ENCODE data around the gene MEGF11.
A peak's percentile ranks its signal among the peaks of the same experiment; 100 is the strongest.
"Not testable (repeated sequence)": the region's sequence is repeated elsewhere in the genome, so short reads cannot be mapped to it uniquely, and the experiment has no call there.

The MEGF11 gene

DNA sequence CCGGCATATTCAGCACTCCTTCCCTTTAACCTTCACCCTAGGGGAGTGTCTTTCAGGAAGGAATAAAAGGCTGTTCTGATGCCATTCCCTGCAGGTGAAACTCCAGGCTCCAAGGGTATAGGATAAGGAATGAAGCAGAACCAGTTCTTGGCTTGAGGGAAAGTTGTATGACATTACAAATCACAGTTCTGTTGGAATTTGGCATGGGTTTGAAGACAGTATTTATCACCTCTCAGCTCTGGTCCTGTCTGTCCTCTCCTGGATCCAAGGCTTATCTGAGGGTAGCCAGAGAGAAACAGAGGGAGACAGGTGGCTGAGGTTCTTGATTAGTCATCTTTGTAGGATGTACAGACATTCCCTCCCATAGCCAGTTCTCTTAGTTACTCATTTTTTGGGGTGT lies 347.2 kb downstream of the MEGF11 start:
- DNase-seq: no peak

DNA sequence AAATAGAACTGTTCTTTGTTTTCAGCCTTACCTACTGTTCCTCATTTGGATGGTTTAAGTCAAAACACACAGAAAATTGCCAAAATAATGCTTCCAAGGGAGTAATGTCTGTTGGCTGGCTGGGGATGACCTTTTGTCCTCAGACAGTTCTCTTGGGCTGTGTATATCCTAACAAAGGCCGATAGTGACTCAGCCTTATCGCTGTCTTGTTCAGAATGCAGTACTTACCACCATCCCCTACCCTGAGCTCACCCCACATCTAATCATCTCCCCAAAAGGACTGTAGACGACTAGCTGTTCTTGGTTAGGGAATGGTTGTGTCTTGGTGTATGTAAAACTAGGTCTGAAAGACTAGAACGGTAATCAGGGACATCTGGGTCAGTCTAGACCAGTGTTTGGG lies 349.2 kb downstream of the MEGF11 start:
- DNase-seq: no peak

DNA sequence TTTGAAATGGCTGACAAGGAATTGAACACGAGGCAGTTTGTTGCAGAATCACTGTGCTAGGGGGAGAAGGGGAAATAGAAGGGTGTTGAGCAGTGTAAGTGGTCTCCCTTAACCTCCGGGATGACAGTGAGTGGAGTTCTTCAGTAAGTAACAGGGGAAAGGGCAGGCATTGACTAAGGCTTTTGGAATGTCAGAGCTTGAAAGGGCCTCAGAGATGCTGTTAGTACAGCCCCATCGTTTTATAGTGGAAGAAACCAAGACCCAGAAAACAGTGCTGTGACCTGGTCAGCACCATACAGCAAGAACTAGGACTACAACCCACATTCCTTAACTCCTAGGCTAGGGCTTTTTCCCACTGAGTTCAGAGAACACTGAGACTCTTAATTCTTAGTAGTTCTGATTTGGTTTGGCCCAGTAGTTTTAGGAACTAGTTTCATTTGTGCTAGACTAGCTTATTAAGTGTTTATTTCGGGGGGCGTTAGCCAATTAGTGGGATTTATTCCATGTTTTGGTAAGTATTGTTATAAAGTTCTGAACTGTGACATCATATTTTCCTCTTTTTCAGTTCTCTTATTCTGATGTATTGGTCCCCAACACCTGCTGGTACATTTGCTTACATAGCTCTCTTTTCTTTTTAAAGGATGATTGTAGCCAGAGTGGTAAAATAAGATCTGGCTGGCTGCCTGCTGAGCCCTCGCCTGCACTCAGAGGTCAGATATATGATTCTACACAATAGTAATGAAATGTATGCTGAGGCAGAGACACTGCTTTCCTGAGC lies 350.1 kb downstream of the MEGF11 start:
- no peak for DNase-seq

DNA sequence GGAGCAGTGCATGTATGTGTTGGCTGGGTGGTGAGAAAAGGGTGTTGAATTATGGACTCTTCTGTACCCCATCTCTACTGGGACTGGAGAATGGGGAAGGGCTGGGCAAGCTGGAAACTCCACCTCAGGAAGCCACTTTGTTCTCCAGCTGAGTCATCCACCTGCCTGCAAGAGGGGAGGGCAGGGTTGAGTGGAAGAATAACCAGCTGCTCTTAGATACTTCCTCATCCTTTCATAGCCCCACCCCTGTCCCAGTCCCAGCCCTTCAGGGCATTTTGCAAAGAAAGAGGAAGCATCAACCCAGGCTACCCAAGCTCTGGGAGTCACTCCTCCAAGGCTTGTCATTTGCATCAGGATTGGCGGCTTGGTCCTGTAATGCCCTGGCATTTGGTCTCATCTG lies 351.2 kb downstream of the MEGF11 start:
- peak; percentile 42 for DNase-seq

DNA sequence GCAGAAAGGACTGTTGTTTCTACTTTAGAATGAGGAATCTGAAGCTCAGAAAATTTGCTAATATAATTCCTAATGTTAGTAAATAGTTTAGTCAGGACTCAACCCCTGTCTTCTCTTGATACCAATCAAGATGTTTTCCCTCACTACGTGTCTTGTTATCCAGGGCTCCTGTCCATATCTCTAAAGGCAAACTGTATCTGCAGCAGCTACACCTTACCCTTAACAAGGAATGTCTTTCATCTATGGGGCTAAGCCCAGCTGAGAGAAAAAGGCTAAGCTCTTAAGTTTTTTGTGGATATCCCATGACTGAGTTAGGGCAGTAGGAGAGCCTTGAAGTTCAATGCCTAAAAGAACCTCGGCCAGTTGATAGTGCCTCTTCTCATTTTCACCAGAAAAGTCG lies 351.7 kb downstream of the MEGF11 start:
- no peak for DNase-seq

DNA sequence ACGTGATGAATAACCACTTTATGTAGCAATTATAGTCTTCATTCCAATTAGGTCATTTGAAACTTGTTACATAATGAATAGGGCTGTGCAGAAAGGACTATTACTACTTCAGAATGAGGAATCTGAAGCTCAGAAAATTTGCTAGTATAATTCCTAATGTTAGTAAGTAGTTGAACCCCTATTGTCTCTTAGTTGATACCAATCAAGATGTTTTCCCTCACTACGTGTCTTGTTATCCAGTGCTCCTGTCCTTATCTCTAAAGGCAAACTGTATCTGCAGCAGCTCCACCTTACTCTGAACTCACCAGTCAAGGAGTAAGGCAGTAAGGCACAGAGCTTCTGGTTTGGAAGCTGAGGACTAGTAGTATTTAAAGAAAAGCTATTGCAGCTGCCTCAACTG lies 352.2 kb downstream of the MEGF11 start:
- no peak for DNase-seq

DNA sequence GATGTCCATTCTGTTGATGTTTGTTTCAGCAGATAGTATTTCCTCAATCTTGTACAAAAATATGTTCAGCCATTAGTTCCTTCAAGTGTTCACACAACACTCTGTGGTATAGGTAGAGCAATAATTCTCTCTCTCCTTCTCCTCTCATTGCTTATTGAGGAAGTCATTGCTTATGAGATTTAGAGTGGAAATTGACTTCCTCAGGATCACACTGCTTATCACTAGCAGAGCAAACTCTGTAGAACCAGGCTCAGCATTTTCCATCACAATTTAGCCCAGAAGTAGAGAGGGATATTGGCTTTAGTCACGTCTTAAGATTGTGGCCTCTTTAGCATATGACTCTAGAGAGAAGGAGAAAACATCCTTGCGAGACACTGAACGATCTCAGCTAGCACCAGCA lies 353.1 kb downstream of the MEGF11 start:
- no peak for DNase-seq

DNA sequence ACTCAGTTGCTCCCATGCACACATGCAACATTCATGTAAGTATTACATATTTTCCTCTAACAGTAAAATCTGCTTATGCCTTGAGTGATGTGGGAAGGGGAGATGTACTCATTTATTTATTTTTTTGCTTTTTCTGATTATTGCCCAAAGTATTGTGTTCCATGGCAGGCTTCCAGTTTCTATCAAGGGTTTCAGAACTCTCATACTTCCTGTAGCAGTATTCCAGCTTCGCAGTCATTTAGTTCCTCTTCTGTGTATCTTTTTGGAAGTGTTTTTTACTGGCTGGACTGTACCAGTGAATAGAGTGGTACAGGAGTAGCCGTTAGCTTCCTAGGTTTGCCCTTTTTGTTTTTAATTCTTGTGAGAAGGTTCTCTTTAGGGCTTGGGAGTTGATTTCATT lies 357.3 kb downstream of the MEGF11 start:
- no peak for DNase-seq

DNA sequence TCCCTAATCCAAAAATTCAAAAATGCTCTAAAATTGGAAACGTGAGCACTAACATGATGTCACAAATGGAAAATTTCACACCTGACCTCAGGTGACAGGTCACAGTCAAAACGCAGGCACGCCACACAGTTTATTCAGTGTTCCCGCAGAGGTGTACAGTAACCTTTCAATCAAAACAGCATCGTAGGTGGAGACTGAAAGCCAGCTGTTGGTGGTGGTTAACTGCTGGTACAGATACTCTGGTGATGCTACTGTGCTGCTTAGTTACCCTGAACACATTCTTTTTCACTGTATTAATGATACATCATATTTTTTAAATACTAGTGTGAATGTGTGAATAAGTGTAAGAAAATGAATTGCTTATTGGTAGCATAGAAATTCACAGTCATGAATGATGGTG lies 360.5 kb downstream of the MEGF11 start:
- no peak for DNase-seq

DNA sequence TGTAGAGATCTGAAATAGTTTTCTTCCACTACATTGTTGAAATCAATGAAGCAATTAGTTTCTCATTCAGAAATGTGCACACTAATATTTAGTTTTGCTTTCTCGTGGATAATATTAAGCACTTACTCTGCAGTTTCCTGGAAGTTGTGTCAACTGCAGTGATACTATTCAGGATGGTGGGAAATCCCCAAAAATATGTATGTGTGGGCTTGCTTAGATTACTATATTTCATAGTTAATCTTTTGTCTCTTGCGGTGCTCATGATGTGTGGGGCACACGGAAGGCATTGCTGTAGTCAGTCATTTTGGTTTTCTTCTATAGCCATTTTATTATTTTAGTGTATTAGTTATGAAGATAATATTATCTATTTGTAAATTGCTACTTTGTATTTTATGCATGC lies 364.6 kb downstream of the MEGF11 start:
- no peak for DNase-seq

DNA sequence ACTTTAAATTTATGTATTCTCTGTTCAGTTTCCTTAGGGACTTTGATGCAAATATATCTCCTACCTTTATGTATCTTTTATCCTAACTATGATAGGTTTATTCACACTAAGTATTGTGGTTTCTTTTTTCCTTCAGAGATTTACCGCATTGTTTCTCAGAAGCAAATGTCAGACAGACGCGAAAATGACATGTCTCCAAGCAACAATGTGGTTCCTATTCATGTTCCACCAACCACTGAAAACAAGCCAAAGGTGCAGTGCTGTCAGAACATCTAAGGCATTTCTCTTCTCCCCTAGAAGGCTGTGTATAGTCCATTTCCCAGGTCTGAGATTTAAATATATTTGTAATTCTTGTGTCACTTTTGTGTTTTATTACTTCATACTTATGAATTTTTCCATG lies 366.0 kb downstream of the MEGF11 start:
- DNase-seq: no peak

DNA sequence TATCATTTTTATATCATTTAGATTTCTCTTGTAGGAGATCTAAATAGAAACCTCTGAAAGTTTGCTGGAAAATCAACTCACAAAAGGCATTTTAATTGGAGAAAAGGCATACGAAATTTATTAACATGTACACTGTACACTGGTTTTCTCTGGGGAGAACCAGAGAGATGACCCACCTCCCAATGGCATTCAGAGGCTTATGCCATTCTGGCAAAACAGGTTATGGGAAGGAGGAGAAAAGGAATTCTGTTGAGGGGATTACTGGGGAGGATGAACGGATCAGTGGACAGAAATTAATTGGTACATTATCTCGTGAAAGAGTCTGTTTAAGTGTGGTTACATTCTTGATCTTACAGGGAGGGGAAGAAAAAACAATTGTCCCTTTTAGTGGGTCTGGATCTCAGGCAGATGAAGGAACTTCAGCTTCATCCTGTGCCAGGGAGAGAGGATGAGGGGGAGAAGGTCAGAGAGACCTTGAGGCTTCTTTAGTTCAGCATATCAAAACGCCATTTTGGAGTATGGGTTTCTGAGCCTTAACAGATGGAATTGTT lies 367.8 kb downstream of the MEGF11 start:
- no peak for DNase-seq

DNA sequence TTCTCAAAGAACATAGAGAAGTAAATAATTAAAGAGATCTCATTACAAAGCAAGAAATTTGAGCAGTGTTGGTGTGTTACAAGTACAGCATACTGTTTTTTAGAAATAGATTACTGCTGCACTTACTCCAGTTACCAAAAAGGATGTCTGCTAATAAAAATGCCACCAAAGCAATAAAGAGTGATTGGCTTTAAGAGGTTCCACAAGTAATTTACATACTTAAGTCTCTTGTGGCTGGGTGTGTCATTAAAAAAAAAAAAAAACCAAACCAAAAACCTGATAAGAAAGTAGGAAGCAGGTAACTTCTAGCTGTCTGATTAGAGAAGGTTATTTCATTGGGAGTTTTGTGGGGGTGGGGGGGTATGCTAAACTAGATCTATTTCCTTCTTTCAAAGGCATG lies 369.0 kb downstream of the MEGF11 start:
- DNase-seq: no peak

DNA sequence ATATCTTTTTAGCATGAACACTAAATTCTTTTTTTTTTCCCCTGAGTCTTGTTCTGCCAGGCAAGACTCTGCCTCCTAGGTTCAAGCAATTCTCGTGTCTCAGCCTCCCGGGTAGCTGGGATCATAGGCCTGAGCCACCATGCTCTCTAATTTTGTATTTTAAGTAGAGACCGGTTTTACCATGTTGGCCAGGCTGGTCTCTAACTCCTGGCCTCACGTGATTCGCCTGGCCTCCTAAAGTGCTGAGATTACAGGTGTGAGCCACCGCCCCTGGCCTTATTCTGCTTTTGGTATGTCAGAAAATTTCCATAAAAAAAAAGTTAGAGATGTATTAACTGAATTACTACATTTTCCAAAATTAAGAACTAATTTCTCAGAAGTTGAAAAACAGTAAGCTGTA lies 370.0 kb downstream of the MEGF11 start:
- DNase-seq: no peak

DNA sequence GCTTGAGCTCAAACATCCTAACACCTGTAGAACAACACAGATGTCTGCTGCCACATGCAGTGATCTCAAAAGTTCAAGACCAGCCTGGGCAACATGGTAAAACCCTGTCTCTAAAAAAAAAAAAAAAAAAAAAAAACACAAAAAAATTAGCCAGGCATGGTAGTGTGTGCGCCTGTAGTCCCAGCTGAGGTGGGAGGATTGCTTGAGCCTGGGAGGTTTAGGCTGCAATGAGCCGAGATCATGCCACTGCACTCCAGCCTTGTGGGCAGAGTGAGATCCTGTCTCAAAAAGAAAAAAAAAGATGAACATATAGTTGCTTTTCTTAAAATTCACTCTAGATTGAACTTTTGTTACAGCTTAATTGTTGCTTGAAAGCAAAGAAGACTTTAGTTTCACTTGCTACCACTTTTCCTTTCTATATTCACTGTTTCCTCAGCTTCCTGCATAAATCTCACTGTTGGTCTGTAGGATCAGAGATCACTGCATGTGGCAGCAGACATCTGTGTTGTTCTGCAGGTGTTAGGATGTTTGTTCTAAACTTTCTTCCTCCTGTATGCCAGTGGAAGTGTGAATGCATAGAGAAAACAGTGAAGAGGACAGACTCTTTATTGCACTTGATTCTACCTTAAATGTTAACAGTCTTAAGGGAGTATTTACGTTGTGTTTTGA lies 371.6 kb downstream of the MEGF11 start:
- no peak for DNase-seq

DNA sequence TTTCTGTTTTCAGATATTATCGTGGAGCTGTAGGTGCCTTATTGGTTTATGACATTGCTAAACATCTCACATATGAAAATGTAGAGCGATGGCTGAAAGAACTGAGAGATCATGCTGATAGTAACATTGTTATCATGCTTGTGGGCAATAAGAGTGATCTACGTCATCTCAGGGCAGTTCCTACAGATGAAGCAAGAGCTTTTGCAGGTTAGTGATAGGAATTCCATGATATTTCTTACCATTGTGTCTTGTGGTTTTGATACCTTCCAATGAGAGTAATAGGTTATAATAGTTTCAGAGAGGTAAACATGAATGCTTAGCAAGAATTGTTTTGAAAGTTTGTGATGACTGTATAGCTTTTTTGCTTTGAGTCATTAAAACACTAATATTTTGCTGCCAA lies 375.8 kb downstream of the MEGF11 start:
- DNase-seq: no peak

DNA sequence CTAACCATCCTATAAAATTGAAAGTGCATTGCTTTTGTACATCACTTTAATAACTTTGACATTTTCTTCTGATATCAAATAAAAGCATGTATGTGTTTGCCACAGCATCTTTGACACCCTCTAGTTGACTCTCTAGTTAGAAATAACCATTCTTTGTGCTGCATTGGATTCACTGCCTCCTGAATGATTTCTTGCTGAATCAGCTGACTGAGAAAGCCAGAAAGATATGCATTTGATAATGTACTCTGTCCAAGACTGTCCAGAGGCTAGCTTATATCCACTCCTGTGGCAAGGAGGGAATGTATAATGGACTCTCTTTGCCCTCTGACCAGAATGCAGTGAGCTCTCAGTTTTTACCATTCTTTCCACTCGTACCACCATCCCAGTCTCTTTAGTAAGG lies 378.1 kb downstream of the MEGF11 start:
- DNase-seq: no peak

DNA sequence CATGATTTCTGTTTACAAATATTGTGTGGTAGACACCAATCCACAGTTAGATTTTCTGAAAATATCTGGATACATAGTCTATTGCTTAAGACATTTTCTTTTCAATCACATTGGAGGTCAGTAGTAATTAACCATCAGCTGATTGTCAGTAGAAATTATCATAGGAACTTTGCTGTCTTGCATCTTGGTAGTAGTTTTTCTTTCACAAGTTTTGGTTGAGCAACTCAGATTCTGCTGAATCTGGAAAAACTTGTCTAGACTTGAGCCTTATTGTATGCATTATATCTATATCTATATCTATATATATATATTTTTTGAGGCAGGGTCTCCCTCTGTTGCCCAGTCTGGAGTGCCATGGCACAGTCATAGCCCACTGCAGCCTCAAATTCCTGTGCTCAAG lies 380.3 kb downstream of the MEGF11 start:
- no peak for DNase-seq

DNA sequence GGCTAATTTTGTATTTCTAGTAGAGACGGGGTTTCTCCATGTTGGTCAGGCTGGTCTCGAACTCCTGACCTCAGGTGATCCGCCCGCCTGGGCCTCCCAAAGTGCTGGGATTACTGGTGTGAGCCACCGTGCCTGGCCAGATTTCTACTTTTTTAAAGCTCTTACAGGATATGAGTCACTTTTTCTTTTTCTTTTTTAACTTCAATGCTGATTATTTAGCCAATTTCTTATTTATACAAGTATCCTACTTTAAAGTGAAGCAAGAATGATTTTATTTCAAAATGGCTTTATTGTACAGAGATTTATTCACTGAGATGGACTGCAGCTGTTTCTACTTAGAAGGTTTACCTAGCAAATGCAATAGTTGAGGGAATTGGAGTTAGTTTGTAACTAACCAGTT lies 381.0 kb downstream of the MEGF11 start:
- DNase-seq: not testable (repeated sequence)

DNA sequence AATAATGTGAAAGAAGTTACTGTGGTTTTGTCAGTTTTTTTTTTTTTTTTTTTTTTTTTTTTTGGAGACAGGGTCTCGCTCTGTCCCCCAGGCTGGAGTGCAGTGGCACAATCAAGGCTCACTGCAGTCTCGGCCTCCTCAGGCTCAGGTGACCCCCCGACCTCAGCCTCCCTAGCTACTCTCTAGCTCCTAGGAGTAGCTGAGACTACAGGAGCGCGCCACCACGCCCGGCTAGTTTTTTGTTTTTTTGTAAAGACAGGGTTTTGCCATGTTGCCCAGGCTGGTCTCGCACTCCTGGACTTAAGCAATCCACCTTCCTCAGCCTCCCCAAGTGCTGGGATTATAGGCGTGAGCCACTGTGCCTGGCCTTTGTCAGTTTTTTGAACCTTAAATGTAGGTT lies 381.7 kb downstream of the MEGF11 start:
- not testable (repeated sequence) for DNase-seq

DNA sequence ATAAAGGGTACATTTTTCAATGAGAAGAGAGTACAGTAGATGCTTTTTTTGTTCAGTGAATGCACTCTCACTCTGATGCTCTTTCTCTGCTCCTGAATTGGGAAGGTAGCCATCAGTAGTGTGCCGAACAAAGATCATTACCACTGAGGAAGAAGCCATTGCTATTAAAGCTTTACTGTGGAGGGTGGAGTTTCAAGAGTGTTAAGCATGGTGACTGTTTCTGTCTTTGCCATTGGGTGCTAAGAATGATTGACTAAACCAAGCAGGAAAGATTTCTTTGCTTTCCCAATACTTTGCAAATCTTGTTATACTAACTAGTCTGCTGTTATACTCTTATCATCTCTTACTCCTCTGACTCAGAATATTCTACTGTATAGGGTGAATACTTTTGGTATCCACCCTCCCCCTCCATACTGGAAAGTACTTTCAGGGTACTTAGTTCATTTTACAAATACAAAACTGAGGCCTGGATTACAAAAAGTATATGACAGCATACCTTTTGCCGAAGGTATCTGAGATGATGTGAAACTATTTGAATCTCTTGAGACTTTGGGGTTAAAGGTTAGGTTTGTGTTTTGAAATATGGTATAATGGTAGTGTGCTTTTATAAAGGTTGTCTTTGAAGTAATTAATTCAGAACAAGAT lies 382.5 kb downstream of the MEGF11 start:
- DNase-seq: no peak

DNA sequence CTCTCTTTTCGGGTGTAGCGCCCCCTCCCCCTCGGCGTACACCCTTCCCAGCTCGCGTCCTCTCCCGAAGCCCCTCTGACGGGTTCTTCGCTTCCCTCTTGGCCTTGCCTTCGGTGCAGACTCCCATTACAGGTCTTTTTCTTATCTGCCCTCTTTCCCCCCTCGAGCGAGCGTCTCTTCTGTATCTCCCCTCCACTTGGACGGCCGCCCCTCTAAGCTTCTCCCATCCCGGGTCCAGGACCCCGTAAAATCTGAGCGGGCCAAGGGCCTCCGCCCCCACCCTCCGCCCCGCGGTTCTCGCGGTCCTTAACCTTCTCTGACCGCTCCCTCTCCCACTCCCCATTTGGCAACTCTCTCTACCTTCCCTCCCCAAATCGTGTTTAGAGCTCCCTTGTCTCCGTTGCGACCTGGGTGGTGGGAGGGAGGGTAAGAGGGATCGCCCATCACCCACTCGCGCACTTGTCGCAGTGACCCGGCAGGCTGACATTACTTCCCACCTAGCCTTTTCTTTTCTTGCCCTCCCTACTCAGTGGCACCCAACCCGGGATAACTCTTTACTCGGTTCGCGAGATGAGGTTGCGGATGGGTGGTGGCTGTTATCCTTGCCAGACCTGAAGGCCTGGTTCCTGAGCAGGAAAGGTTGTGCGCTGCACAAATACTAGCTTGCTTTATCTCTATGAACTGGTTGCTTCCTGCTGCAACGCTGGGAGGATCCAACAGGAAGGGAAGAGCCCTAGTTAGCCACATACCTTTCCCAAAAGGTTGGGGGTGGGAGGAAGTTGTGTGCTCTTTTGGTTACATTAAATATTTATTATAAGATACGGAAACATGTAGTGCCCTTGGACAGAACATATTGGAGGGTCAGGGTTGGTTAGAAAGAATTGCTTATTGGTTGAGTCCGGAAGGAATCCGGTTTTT lies 383.3 kb downstream of the MEGF11 start:
- peak; percentile 24 for DNase-seq
